Measurements from ENCODE around the gene RBM42. TPM values are rescaled to one million over a fixed set of nuclear protein-coding genes. Genes with fewer than 3 reads are reported as not detected.

Gene RBM42
- total and polyA plus RNA-seq, 7 donors: 50.1 to 69.1 (median 61.1) TPM

DNA sequence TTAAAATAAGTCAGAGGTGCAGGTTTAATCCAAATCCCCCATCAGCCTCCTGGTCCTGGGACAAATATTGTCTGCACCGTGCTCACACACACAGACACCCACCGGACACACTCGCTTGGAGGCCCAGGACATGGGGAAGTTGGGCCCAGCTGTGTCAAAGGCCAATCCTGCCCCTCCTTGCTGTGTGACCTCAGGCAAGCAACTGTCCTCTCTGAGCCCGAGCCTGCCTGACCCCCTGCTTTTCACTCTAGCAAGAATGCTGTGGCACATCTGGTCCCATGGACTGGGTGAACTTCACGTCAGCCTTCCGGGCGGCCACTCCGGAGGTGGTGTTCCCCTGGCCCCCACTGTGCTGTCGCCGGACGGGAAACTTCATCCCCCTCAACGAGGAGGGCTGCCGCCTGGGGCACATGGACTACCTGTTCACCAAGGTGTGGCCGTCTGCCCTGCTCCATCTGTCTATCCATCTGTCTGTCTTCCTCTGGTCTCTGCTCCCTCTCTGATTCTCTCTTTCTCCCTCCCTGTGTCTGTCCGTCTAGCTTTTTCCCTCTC lies 46.8 kb downstream of the RBM42 start:
- H3K9me3 ChIP-seq: no peaks in the 10 kb centered on the region
- ATAC-seq: no peak
- no peak overlapping the region for H3K27ac ChIP-seq
- WGBS, 3 donors: 74 to 81% (median 77%) methylated on average over 15 of the region's 15 CpGs
- TF ChIP-seq CTCF (IDR thresholded peaks at IDR 0.05): no peak
- H3K36me3 ChIP-seq (ENCODE audit: insufficient read depth in 1 of 2, low read depth in 1 of 2): no peaks in the 10 kb centered on the region
- no peak overlapping the region for H3K4me3 ChIP-seq
- intact Hi-C loops (cut with DNase I): no loop called here
- no peak for DNase-seq
- no peaks in the 10 kb centered on the region for H3K4me1 ChIP-seq
- peaks cover 0 to 34% (median 8%) of the 10 kb centered on the region in 3 donors for H3K27me3 ChIP-seq (ENCODE audit: insufficient read depth in 3 of 3, low read length in 2 of 3)

Other genes starting within 250 kb of the RBM42 start
- under 1 TPM in 3 of 4 donors, not detected in 1; 0.13 to 0.47 (median 0.41) TPM for gene FFAR2, start 180.8 kb upstream of the RBM42 start, total RNA-seq
- under 1 TPM; 0.07 to 0.16 (median 0.08) TPM for gene FFAR2, start 180.8 kb upstream of the RBM42 start, polyA plus RNA-seq
- gene KRTDAP, start 138.6 kb upstream of the RBM42 start, total RNA-seq: not detected
- not detected for gene KRTDAP, start 138.6 kb upstream of the RBM42 start, polyA plus RNA-seq
- gene DMKN, start 115.4 kb upstream of the RBM42 start, total RNA-seq: under 1 TPM in 3 of 4 donors, not detected in 1; 0.44 to 0.63 (median 0.45) TPM
- gene DMKN, start 115.4 kb upstream of the RBM42 start, polyA plus RNA-seq: under 1 TPM; 0.21 to 0.77 (median 0.73) TPM
- gene SBSN, start 100.7 kb upstream of the RBM42 start, total RNA-seq: not detected
- gene SBSN, start 100.7 kb upstream of the RBM42 start, polyA plus RNA-seq: under 1 TPM in 1 of 3 donors, not detected in 2; 0.09 TPM
- gene GAPDHS, start 95.6 kb upstream of the RBM42 start, total RNA-seq: not detected
- gene GAPDHS, start 95.6 kb upstream of the RBM42 start, polyA plus RNA-seq: not detected
- gene TMEM147, start 83.4 kb upstream of the RBM42 start, total RNA-seq: 100 to 1,000 TPM in 1 of 4 donors, 10 to 100 TPM in 3; 77.1 to 103 (median 85.5) TPM
- 100 to 1,000 TPM; 143 to 245 (median 202) TPM for gene TMEM147, start 83.4 kb upstream of the RBM42 start, polyA plus RNA-seq
- gene ATP4A, start 65.4 kb upstream of the RBM42 start, total RNA-seq: not detected
- gene ATP4A, start 65.4 kb upstream of the RBM42 start, polyA plus RNA-seq: not detected
- not detected for gene PMIS2, start 42.9 kb upstream of the RBM42 start, total RNA-seq
- gene PMIS2, start 42.9 kb upstream of the RBM42 start, polyA plus RNA-seq: not detected
- gene HAUS5, start 16.3 kb upstream of the RBM42 start, total RNA-seq: 1 to 10 TPM; 2.5 to 6.1 (median 4.8) TPM
- 1 to 10 TPM; 3.3 to 3.9 (median 3.6) TPM for gene HAUS5, start 16.3 kb upstream of the RBM42 start, polyA plus RNA-seq
- not detected for gene ETV2, start 12.7 kb downstream of the RBM42 start, total RNA-seq
- gene ETV2, start 12.7 kb downstream of the RBM42 start, polyA plus RNA-seq: under 1 TPM; 0.19 to 0.23 (median 0.20) TPM
- 100 to 1,000 TPM; 631 to 878 (median 757) TPM for gene COX6B1, start 19.3 kb downstream of the RBM42 start, total RNA-seq
- 1,000 to 10,000 TPM in 2 of 3 donors, 100 to 1,000 TPM in 1; 912 to 1,724 (median 1,459) TPM for gene COX6B1, start 19.3 kb downstream of the RBM42 start, polyA plus RNA-seq
- not detected for gene UPK1A, start 37.5 kb downstream of the RBM42 start, total RNA-seq
- gene UPK1A, start 37.5 kb downstream of the RBM42 start, polyA plus RNA-seq: under 1 TPM; 0.17 to 0.31 (median 0.24) TPM
- not detected for gene ZBTB32, start 75.5 kb downstream of the RBM42 start, total RNA-seq
- gene ZBTB32, start 75.5 kb downstream of the RBM42 start, polyA plus RNA-seq: under 1 TPM in 2 of 3 donors, not detected in 1; 0.08 to 0.10 TPM
- gene KMT2B, start 89.0 kb downstream of the RBM42 start, total RNA-seq: 10 to 100 TPM; 18.0 to 29.0 (median 23.4) TPM
- 10 to 100 TPM; 13.4 to 20.0 (median 19.2) TPM for gene KMT2B, start 89.0 kb downstream of the RBM42 start, polyA plus RNA-seq
- gene IGFLR1, start 113.4 kb downstream of the RBM42 start, total RNA-seq: 10 to 100 TPM in 1 of 4 donors, 1 to 10 TPM in 3; 2.0 to 12.4 (median 2.4) TPM
- gene IGFLR1, start 113.4 kb downstream of the RBM42 start, polyA plus RNA-seq: 10 to 100 TPM in 1 of 3 donors, 1 to 10 TPM in 2; 5.8 to 11.9 (median 9.9) TPM
- gene U2AF1L4, start 116.4 kb downstream of the RBM42 start, total RNA-seq: 10 to 100 TPM; 13.3 to 28.7 (median 19.6) TPM
- gene U2AF1L4, start 116.4 kb downstream of the RBM42 start, polyA plus RNA-seq: 10 to 100 TPM; 12.3 to 26.6 (median 13.6) TPM
- 10 to 100 TPM; 34.7 to 41.0 (median 36.7) TPM for gene PSENEN, start 116.6 kb downstream of the RBM42 start, total RNA-seq
- gene PSENEN, start 116.6 kb downstream of the RBM42 start, polyA plus RNA-seq: 100 to 1,000 TPM in 1 of 3 donors, 10 to 100 TPM in 2; 61.6 to 116 (median 67.7) TPM
- 10 to 100 TPM in 1 of 4 donors, 1 to 10 TPM in 3; 3.1 to 14.5 (median 7.9) TPM for gene LIN37, start 119.5 kb downstream of the RBM42 start, total RNA-seq
- 10 to 100 TPM; 17.8 to 26.8 (median 23.1) TPM for gene LIN37, start 119.5 kb downstream of the RBM42 start, polyA plus RNA-seq
- 1,000 to 10,000 TPM in 1 of 4 donors, 100 to 1,000 TPM in 3; 656 to 1,308 (median 674) TPM for gene HSPB6, start 128.0 kb downstream of the RBM42 start, total RNA-seq
- gene HSPB6, start 128.0 kb downstream of the RBM42 start, polyA plus RNA-seq: 100 to 1,000 TPM; 303 to 719 (median 476) TPM
- 10 to 100 TPM in 1 of 4 donors, 1 to 10 TPM in 3; 4.2 to 16.2 (median 9.0) TPM for gene PROSER3, start 129.1 kb downstream of the RBM42 start, total RNA-seq
- gene PROSER3, start 129.1 kb downstream of the RBM42 start, polyA plus RNA-seq: 10 to 100 TPM in 1 of 3 donors, 1 to 10 TPM in 2; 4.6 to 14.2 (median 5.3) TPM
- gene ARHGAP33, start 146.5 kb downstream of the RBM42 start, total RNA-seq: 1 to 10 TPM in 3 of 4 donors, under 1 TPM in 1; 0.68 to 4.0 (median 2.2) TPM
- gene ARHGAP33, start 146.5 kb downstream of the RBM42 start, polyA plus RNA-seq: 1 to 10 TPM in 2 of 3 donors, under 1 TPM in 1; 0.96 to 1.4 (median 1.3) TPM
- not detected for gene PRODH2, start 183.8 kb downstream of the RBM42 start, total RNA-seq
- gene PRODH2, start 183.8 kb downstream of the RBM42 start, polyA plus RNA-seq: not detected
- not detected for gene NPHS1, start 223.5 kb downstream of the RBM42 start, total RNA-seq
- not detected for gene NPHS1, start 223.5 kb downstream of the RBM42 start, polyA plus RNA-seq
- gene KIRREL2, start 227.9 kb downstream of the RBM42 start, total RNA-seq: not detected
- gene KIRREL2, start 227.9 kb downstream of the RBM42 start, polyA plus RNA-seq: not detected
- gene APLP1, start 239.5 kb downstream of the RBM42 start, total RNA-seq: 1 to 10 TPM in 1 of 4 donors, under 1 TPM in 3; 0.48 to 4.1 (median 0.78) TPM
- 1 to 10 TPM in 1 of 3 donors, under 1 TPM in 2; 0.48 to 2.2 (median 1.00) TPM for gene APLP1, start 239.5 kb downstream of the RBM42 start, polyA plus RNA-seq

Data from psoas muscle (tissue), 8 donors.